ENCODE measurements around the gene SOX21.
"Not testable (repeated sequence)": the region's sequence is repeated elsewhere in the genome, so short reads cannot be mapped to it uniquely, and the experiment has no call there.

SOX21 gene

GRCh38 chr13:94712287-94712811, at the start of gene SOX21:
Gene SOX21, minus strand, starts transcription at chr13:94712545. Its CDS starts 496 bp downstream, at chr13:94712049.
- peak in 40 of 58 donors; percentile 9 to 70 (median 42) for DNase-seq

GRCh38 chr13:94761407-94761806, 49.1 kb upstream of the SOX21 start:
- no peak for DNase-seq

GRCh38 chr13:94759120-94759728, 46.9 kb upstream of the SOX21 start:
- no peak for DNase-seq

- no peak for DNase-seq
Measured at GRCh38 chr13:94758436-94758960, 46.2 kb upstream of the SOX21 start.

- no peak for DNase-seq
Measured at GRCh38 chr13:94753327-94753726, 41.0 kb upstream of the SOX21 start.

- no peak for DNase-seq
Measured at GRCh38 chr13:94749162-94749561, 36.8 kb upstream of the SOX21 start.

GRCh38 chr13:94739235-94739634, 26.9 kb upstream of the SOX21 start:
- no peak for DNase-seq

GRCh38 chr13:94731028-94731427, 18.7 kb upstream of the SOX21 start:
- DNase-seq: no peak

GRCh38 chr13:94729941-94730340, 17.6 kb upstream of the SOX21 start:
- not testable (repeated sequence) for DNase-seq

GRCh38 chr13:94726425-94726824, 14.1 kb upstream of the SOX21 start:
- no peak for DNase-seq

- DNase-seq: no peak
Measured at GRCh38 chr13:94722609-94723345, 10.4 kb upstream of the SOX21 start.

- DNase-seq: not testable (repeated sequence)
Measured at GRCh38 chr13:94718697-94719096, 6.4 kb upstream of the SOX21 start.

- no peak for DNase-seq
Measured at GRCh38 chr13:94717916-94718315, 5.6 kb upstream of the SOX21 start.

- peak in 1 of 58 donors; percentile 7 for DNase-seq
Measured at GRCh38 chr13:94716016-94716415, 3.7 kb upstream of the SOX21 start.

- DNase-seq: peak in 7 of 58 donors; percentile 38 to 63 (median 45)
Measured at GRCh38 chr13:94713561-94714182, 1.3 kb upstream of the SOX21 start.

- peak in 43 of 58 donors; percentile 11 to 78 (median 49) for DNase-seq
Measured at GRCh38 chr13:94712812-94713560, 641 bp upstream of the SOX21 start.

- DNase-seq: peak in 5 of 58 donors; percentile 9 to 52 (median 18)
Measured at GRCh38 chr13:94711561-94712286, 621 bp downstream of the SOX21 start.

- DNase-seq: peak in 11 of 58 donors; percentile 13 to 59 (median 35)
Measured at GRCh38 chr13:94710881-94711560, 1.3 kb downstream of the SOX21 start.

GRCh38 chr13:94710065-94710781, 2.1 kb downstream of the SOX21 start:
- peak in 4 of 58 donors; percentile 6 to 56 (median 28) for DNase-seq

Data from anterior cingulate cortex (tissue), 58 donors.